ENCODE data around the gene IL13RA2. TPM values are rescaled to one million over a fixed set of nuclear protein-coding genes. Genes with fewer than 3 reads are reported as not detected.

IL13RA2 gene
- total and polyA plus RNA-seq, 2 of the 13 experiments (the other 11 are each of a cell fraction or from before 2014, with no cell fraction given): not detected

DNA sequence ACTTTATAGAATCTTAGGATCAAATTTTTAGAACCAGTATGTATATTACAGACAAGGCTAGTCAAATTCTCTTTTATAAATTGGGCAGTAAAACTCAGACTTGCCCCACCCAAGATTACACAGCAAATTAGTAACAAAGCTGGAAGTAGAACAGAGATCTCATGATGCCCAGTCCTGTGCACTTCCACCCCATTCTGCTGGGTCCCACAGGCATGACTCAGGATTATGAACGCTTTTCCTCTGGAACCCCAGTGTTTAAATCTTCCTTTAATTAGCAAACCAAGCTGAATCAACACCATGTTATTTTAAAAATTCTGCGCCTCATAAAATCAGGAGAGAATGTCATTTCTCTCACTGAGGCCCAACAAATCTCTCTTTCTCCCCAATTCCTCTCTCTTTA lies 1.5 kb upstream of the IL13RA2 start:
- H3K9ac ChIP-seq (ENCODE audit: insufficient read depth, low read depth, low read length): no peak overlapping the region
- 0% methylated on average over 2 of the region's 2 CpGs for WGBS (ENCODE audit: low lambda C conversion rate)
- H3K79me2 ChIP-seq (ENCODE audit: insufficient read depth, low read length): no peaks in the 10 kb centered on the region
- no peaks in the 10 kb centered on the region for H4K20me1 ChIP-seq (ENCODE audit: insufficient read depth, low read length)
- ChIA-PET CTCF (ENCODE audit: low intra/inter-chr PET ratio, low total read pairs) (no interaction called here), POLR2A (no interaction called here)
- H3K27ac ChIP-seq (ENCODE audit: extremely low read length, insufficient read depth, low read length): no peak overlapping the region
- H3K9me3 ChIP-seq (ENCODE audit: low read length): no peaks in the 10 kb centered on the region
- H3K4me2 ChIP-seq (ENCODE audit: low read depth, low read length): no peak overlapping the region
- no peak for DNase-seq (ENCODE audit: low spot score)
- FAIRE-seq: no peak
- no peaks in the 10 kb centered on the region for H3K27me3 ChIP-seq (ENCODE audit: control insufficient read depth in 1 of 2, insufficient read depth in 2 of 2, low read length in 2 of 2)
- intact Hi-C loops (cut with micrococcal nuclease; ENCODE audit: unreplicated experiment) (loop anchor here (5.0 kb wide), 1 partner anchor 473 kb away; no protein-coding TSS in a partner anchor), in situ Hi-C loops (cut with HindIII; ENCODE audit: extremely low pct_ligation_motif_present, low pct_unique_long_range_greater_than_20kb) (no loop called here)
- no peaks in the 10 kb centered on the region for H3K4me1 ChIP-seq (ENCODE audit: insufficient read depth, low read length)
- no peak overlapping the region for H3K4me3 ChIP-seq (replicated peaks in 1 of 3; ENCODE audit: insufficient read depth in 1 of 3, low read depth in 2 of 3, low read length in 3 of 3)
- no peaks in the 10 kb centered on the region for H3K36me3 ChIP-seq (replicated peaks in 1 of 2; ENCODE audit: control insufficient read depth in 1 of 2, insufficient read depth in 2 of 2, low read length in 2 of 2)
- ATAC-seq: no peak
- TF ChIP-seq HES4 (CRISPR knock-in tag; IDR thresholded peaks at IDR 0.05; ENCODE audit: borderline replicate concordance): no peak
- no peak for TF ChIP-seq PRMT3 (CRISPR knock-in tag; IDR thresholded peaks at IDR 0.05; ENCODE audit: borderline replicate concordance, low read depth)
- TF ChIP-seq ZNF557 (CRISPR knock-in tag; IDR thresholded peaks at IDR 0.05): no peak
- no peak for TF ChIP-seq ZBTB1 (CRISPR knock-in tag; IDR thresholded peaks at IDR 0.05; ENCODE audit: borderline replicate concordance)
- TF ChIP-seq KDM6A (CRISPR knock-in tag; IDR thresholded peaks at IDR 0.05; ENCODE audit: low read depth): no peak
- no peak for TF ChIP-seq ARID2 (CRISPR knock-in tag; IDR thresholded peaks at IDR 0.05; ENCODE audit: borderline replicate concordance)
- no peak for TF ChIP-seq ZNF562 (CRISPR knock-in tag; IDR thresholded peaks at IDR 0.05; ENCODE audit: borderline replicate concordance)
- TF ChIP-seq ZBTB8A (CRISPR knock-in tag; IDR thresholded peaks at IDR 0.05; ENCODE audit: borderline replicate concordance, low read depth): no peak
- TF ChIP-seq PITX1 (CRISPR knock-in tag; IDR thresholded peaks at IDR 0.05): no peak
- no peak for TF ChIP-seq HDAC6 (IDR thresholded peaks at IDR 0.05; ENCODE audit: low read depth, low read length)
- TF ChIP-seq, protein P1, sequence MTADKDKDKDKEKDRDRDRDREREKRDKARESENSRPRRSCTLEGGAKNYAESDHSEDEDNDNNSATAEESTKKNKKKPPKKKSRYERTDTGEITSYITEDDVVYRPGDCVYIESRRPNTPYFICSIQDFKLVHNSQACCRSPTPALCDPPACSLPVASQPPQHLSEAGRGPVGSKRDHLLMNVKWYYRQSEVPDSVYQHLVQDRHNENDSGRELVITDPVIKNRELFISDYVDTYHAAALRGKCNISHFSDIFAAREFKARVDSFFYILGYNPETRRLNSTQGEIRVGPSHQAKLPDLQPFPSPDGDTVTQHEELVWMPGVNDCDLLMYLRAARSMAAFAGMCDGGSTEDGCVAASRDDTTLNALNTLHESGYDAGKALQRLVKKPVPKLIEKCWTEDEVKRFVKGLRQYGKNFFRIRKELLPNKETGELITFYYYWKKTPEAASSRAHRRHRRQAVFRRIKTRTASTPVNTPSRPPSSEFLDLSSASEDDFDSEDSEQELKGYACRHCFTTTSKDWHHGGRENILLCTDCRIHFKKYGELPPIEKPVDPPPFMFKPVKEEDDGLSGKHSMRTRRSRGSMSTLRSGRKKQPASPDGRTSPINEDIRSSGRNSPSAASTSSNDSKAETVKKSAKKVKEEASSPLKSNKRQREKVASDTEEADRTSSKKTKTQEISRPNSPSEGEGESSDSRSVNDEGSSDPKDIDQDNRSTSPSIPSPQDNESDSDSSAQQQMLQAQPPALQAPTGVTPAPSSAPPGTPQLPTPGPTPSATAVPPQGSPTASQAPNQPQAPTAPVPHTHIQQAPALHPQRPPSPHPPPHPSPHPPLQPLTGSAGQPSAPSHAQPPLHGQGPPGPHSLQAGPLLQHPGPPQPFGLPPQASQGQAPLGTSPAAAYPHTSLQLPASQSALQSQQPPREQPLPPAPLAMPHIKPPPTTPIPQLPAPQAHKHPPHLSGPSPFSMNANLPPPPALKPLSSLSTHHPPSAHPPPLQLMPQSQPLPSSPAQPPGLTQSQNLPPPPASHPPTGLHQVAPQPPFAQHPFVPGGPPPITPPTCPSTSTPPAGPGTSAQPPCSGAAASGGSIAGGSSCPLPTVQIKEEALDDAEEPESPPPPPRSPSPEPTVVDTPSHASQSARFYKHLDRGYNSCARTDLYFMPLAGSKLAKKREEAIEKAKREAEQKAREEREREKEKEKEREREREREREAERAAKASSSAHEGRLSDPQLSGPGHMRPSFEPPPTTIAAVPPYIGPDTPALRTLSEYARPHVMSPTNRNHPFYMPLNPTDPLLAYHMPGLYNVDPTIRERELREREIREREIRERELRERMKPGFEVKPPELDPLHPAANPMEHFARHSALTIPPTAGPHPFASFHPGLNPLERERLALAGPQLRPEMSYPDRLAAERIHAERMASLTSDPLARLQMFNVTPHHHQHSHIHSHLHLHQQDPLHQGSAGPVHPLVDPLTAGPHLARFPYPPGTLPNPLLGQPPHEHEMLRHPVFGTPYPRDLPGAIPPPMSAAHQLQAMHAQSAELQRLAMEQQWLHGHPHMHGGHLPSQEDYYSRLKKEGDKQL (CRISPR knock-in tag; IDR thresholded peaks at IDR 0.05; ENCODE audit: low read depth): no peak
- no peak for TF ChIP-seq GABPB1 (CRISPR knock-in tag; IDR thresholded peaks at IDR 0.05)
- TF ChIP-seq STAG1 (CRISPR knock-in tag; IDR thresholded peaks at IDR 0.05): no peak
- TF ChIP-seq WIZ (CRISPR knock-in tag; IDR thresholded peaks at IDR 0.05): no peak
- no peak for TF ChIP-seq ZNF20 (CRISPR knock-in tag; IDR thresholded peaks at IDR 0.05)
- no peak for TF ChIP-seq ZNF564 (CRISPR knock-in tag; IDR thresholded peaks at IDR 0.05)
- no peak for TF ChIP-seq ZNF569 (CRISPR knock-in tag; IDR thresholded peaks at IDR 0.05; ENCODE audit: borderline replicate concordance)
- no peak overlapping the region for H2AFZ ChIP-seq (ENCODE audit: low read length)
- BruUV-seq (replicated peaks): no TSS peak
